Endothelial cell of umbilical vein (primary cell): ENCODE measurements around the gene MED12L. TPM values are rescaled to one million over a fixed set of nuclear protein-coding genes. Genes with fewer than 3 reads are reported as not detected.

Source experiments
- BruUV-seq: library from RNA; stranded (reverse); fragments of 400-500 nt; replicated peaks from 2 replicates; lab custom pipeline; 2021; lab: Mats Ljungman, UMichigan
- CTCF ChIA-PET: fragments of 300-600, 350-600 bp; sonication (Branson Sonifier 250); formaldehyde crosslinking; loops from one replicate; lab custom pipeline; 2021; ENCODE audit warnings: antibody characterized with exemption, inconsistent platforms; lab: Charles Lee
- POLR2A ChIA-PET: fragments of 300-600, 350-600 bp; sonication (Branson Sonifier 250); formaldehyde crosslinking; loops from one replicate; lab custom pipeline; 2021; ENCODE audit warnings: antibody characterized with exemption, inconsistent platforms; lab: Charles Lee
- DNase-seq: peaks from one replicate; pipeline ENCODE4 v3.0.0-alpha.2; 2011; ENCODE audit warnings: low read depth, low spot score
- FAIRE-seq: peaks from 2 replicates; lab custom pipeline; 2011; peaks lifted over from hg19 to GRCh38; lab: Jason Lieb, UNC
- H2AFZ ChIP-seq: 2 replicates; pipeline ENCODE4 v1.6.0; 2012; ENCODE audit warnings: low read depth, low read length, control low read depth, inconsistent platforms
- H3K27ac ChIP-seq: 2 replicates; pipeline ENCODE4 v1.5.1; 2011; ENCODE audit warnings: low read depth, mild to moderate bottlenecking, control low read depth, low read length, moderate library complexity; ENCODE audit not compliant: insufficient read depth
- H3K27me3 ChIP-seq, 2 experiments: 2 replicates each; pipeline versions ENCODE4 v1.6.0 to v1.6.1; 2011; ENCODE audit warnings: low read length in 2 of 2, mixed read lengths in 1 of 2; ENCODE audit not compliant: control insufficient read depth in 2 of 2, insufficient read depth in 2 of 2
- H3K36me3 ChIP-seq, 2 experiments: 2 replicates in 1 of 2; 3 replicates in 1 of 2; pipeline ENCODE4 v1.5.1; 2011; ENCODE audit warnings: low read length in 2 of 2, mild to moderate bottlenecking in 1 of 2, moderate library complexity in 1 of 2; ENCODE audit not compliant: control insufficient read depth in 2 of 2, insufficient read depth in 2 of 2; ENCODE audit errors: extremely low read depth in 1 of 2
- H3K4me1 ChIP-seq: 3 replicates; pipeline ENCODE4 v1.5.1; 2011; ENCODE audit warnings: mild to moderate bottlenecking, low read length; ENCODE audit not compliant: control insufficient read depth, insufficient read depth; ENCODE audit errors: extremely low read depth
- H3K4me2 ChIP-seq: 2 replicates; pipeline ENCODE4 v1.6.1; 2011; ENCODE audit warnings: low read length, control low read depth, mixed read lengths; ENCODE audit not compliant: insufficient read depth
- H3K4me3 ChIP-seq, 3 experiments: fragments of 200-600 bp in 1 of 3; sonication (generic), shearing (Covaris generic) in 1 of 3; replicated peaks in 1 of 3; 2 replicates each; pipeline ENCODE4 v1.5.1; 2011 to 2016; ENCODE audit warnings: control low read depth in 3 of 3, low read length in 3 of 3, mild to moderate bottlenecking in 2 of 3, inconsistent platforms in 1 of 3, low read depth in 1 of 3, moderate library complexity in 1 of 3; ENCODE audit not compliant: insufficient read depth in 1 of 3
- H3K79me2 ChIP-seq: 2 replicates; pipeline ENCODE4 v1.6.0; 2012; ENCODE audit warnings: low read length, inconsistent platforms; ENCODE audit not compliant: control insufficient read depth, insufficient read depth
- H3K9ac ChIP-seq: replicated peaks from 2 replicates; pipeline ENCODE3; 2011; ENCODE audit warnings: low read length, control low read depth; ENCODE audit not compliant: insufficient read depth; ENCODE audit errors: extremely low read depth
- H3K9me1 ChIP-seq: replicated peaks from 3 replicates; pipeline ENCODE4 v1.6.0; 2011; ENCODE audit warnings: mild to moderate bottlenecking, low read length; ENCODE audit not compliant: control insufficient read depth, insufficient read depth; ENCODE audit errors: extremely low read depth
- H3K9me3 ChIP-seq: replicated peaks from 2 replicates; pipeline ENCODE4 v1.5.1; 2012; ENCODE audit warnings: low read length, inconsistent platforms; ENCODE audit not compliant: control insufficient read depth, insufficient read depth
- H4K20me1 ChIP-seq: replicated peaks from 2 replicates; pipeline ENCODE3; 2011; ENCODE audit warnings: mild to moderate bottlenecking, low read length; ENCODE audit not compliant: control insufficient read depth, insufficient read depth; ENCODE audit errors: extremely low read depth
- EZH2 ChIP-seq: IDR thresholded peaks from 2 replicates; pipeline ENCODE4 v1.6.1; 2012; ENCODE audit warnings: borderline replicate concordance, low read depth, mild to moderate bottlenecking, moderate library complexity, low read length, inconsistent platforms; ENCODE audit not compliant: severe bottlenecking
- FOS ChIP-seq: IDR thresholded peaks from 2 replicates; pipeline ENCODE4 v1.6.1; 2011; ENCODE audit warnings: mild to moderate bottlenecking, low read length, moderate library complexity, borderline replicate concordance; ENCODE audit not compliant: insufficient read depth
- JUN ChIP-seq: IDR thresholded peaks from 2 replicates; pipeline ENCODE4 v1.6.1; 2011; ENCODE audit warnings: borderline replicate concordance, low read depth; ENCODE audit not compliant: insufficient read length, insufficient read depth
- POLR2A ChIP-seq: IDR thresholded peaks from 2 replicates; pipeline ENCODE4 v1.6.1; 2012; ENCODE audit warnings: low read depth, mild to moderate bottlenecking, control low read depth, low read length
- POLR2AphosphoS5 ChIP-seq: IDR thresholded peaks from 2 replicates; pipeline ENCODE4 v1.6.1; 2012; ENCODE audit warnings: low read depth, mild to moderate bottlenecking, control low read depth, low read length, moderate library complexity; ENCODE audit not compliant: insufficient read depth
- dilution Hi-C: fragments of 300-500 bp; cut with MboI; formaldehyde crosslinking; loops from one replicate; pipeline ENCODE4 v1.15.0; 2019; ENCODE audit warnings: low sequenced_read_pairs; ENCODE audit not compliant: extremely low pct_ligation_motif_present
- intact Hi-C: fragments of 100-400 bp; cut with micrococcal nuclease; formaldehyde crosslinking; loops from one replicate; pipeline ENCODE4 v1.10.0; 2022
- polyA plus RNA-seq, 4 experiments: library from polyadenylated mRNA; depleted of rRNA in 3 of 4; stranded (reverse) in 3 of 4; unstranded in 1 of 4; fragments of >200 nt; gene quantifications; 2 replicates each; pipeline versions ENCODE4 v1.2.1 to v1.2.3, GENCODE V29; 2011 to 2012; ENCODE audit warnings: missing spikeins in 1 of 4
- total RNA-seq: library from RNA; stranded (reverse); gene quantifications from 2 replicates; pipeline ENCODE4 v1.2.3, GENCODE V29; 2021
- TF ChIP-seq, protein P1 (sequence below), 2 donors: IDR thresholded peaks; 1 replicate in 1 of 2; 2 replicates in 1 of 2; pipeline ENCODE4 v1.5.1; 2011; ENCODE audit warnings: low read length in 2 of 2, mild to moderate bottlenecking in 2 of 2, moderate library complexity in 2 of 2, control low read depth in 1 of 2, inconsistent platforms in 1 of 2, low read depth in 1 of 2; ENCODE audit not compliant: insufficient read depth in 1 of 2; ENCODE audit errors: extremely low read depth in 1 of 2

The MED12L gene
- total and polyA plus RNA-seq, 2 donors (not counting 3 experiments of a cell fraction or from before 2014, with no cell fraction given), result 0.03 to 0.27 TPM

DNA sequence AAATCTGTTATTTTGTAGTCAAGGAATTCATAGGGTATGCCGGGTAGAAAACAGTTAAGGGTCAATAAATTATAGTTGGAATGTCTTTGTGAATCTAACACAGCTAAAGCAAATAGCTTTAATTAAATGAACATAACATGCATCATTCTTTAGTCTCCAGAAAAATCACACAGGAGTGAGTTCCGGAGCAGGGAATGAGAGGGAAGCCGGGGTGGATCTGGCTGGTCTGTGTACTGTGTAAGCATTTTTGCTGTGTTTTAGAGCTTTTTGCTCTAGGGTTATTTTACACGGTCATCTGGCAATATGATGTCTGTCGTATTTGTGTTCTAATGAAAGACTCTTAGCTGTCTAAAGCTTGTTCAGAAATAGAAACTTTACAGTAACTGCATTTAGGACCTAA is 57.5 kb downstream of the MED12L start:
- H3K27ac ChIP-seq, result no peak overlapping the region
- no peaks in the 10 kb centered on the region for H3K79me2 ChIP-seq
- no TSS peak for BruUV-seq
- dilution Hi-C loops (no loop called here), intact Hi-C loops (no loop called here)
- H4K20me1 ChIP-seq, result no peaks in the 10 kb centered on the region
- ChIA-PET POLR2A (no interaction called here), CTCF (interaction anchor here (0.8 to 2.4 kb wide), 10 partner anchors 9 to 421 kb away, joined by 3 to 12 read pairs (median 4); no protein-coding TSS in a partner anchor)
- H3K9me3 ChIP-seq, result no peaks in the 10 kb centered on the region
- no peak overlapping the region for H3K4me2 ChIP-seq
- FAIRE-seq (no peak), DNase-seq (no peak)
- no peak overlapping the region for H3K9ac ChIP-seq
- TF ChIP-seq FOS, result no peak
- TF ChIP-seq EZH2, result no peak
- TF ChIP-seq JUN, result no peak
- no peak for TF ChIP-seq POLR2AphosphoS5
- TF ChIP-seq POLR2A, result no peak
- TF ChIP-seq, protein P1, sequence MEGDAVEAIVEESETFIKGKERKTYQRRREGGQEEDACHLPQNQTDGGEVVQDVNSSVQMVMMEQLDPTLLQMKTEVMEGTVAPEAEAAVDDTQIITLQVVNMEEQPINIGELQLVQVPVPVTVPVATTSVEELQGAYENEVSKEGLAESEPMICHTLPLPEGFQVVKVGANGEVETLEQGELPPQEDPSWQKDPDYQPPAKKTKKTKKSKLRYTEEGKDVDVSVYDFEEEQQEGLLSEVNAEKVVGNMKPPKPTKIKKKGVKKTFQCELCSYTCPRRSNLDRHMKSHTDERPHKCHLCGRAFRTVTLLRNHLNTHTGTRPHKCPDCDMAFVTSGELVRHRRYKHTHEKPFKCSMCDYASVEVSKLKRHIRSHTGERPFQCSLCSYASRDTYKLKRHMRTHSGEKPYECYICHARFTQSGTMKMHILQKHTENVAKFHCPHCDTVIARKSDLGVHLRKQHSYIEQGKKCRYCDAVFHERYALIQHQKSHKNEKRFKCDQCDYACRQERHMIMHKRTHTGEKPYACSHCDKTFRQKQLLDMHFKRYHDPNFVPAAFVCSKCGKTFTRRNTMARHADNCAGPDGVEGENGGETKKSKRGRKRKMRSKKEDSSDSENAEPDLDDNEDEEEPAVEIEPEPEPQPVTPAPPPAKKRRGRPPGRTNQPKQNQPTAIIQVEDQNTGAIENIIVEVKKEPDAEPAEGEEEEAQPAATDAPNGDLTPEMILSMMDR (IDR thresholded peaks at IDR 0.05; ENCODE audit: extremely low read depth in 1 of 2, insufficient read depth in 1 of 2, low read depth in 1 of 2, low read length in 2 of 2), result no peak
- peaks cover 11 to 18% of the 10 kb centered on the region in 2 experiments for H3K27me3 ChIP-seq
- no peaks in the 10 kb centered on the region for H3K36me3 ChIP-seq
- H3K9me1 ChIP-seq, result no peaks in the 10 kb centered on the region
- peaks cover 8% of the 10 kb centered on the region for H3K4me1 ChIP-seq
- no peak overlapping the region for H3K4me3 ChIP-seq
- no peak overlapping the region for H2AFZ ChIP-seq
